HS-27A (cell line): ENCODE results near the gene RTCA.
"Not testable (repeated sequence)": the region's sequence is repeated elsewhere in the genome, so short reads cannot be mapped to it uniquely, and the experiment has no call there.

ENCODE experiments used
- DNase-seq: peaks from one replicate; pipeline ENCODE4 v3.0.0-alpha.2; 2012; ENCODE audit warnings: low read depth, missing footprints

RTCA gene

GRCh38 chr1:100308777-100309176 is 42.8 kb downstream of the RTCA start:
- no peak for DNase-seq

DNA sequence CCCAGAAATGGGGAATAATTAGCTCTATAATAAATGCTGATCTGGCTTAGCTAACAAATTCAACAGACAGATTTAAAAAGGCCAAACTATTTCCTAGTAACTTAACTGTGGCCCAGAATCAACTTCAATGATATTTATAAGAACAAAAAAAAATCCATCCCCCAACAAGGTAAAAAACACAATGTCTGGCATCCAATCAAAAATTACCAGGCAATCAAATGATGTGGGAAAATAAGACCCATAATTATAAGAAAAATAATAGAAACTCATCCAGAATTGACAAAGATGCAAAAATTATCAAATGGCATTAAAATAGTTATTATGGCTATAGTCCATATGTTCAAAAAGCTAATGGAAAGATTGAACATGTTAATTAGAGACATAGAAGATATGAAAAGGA is 43.8 kb downstream of the RTCA start:
- no peak for DNase-seq

DNA sequence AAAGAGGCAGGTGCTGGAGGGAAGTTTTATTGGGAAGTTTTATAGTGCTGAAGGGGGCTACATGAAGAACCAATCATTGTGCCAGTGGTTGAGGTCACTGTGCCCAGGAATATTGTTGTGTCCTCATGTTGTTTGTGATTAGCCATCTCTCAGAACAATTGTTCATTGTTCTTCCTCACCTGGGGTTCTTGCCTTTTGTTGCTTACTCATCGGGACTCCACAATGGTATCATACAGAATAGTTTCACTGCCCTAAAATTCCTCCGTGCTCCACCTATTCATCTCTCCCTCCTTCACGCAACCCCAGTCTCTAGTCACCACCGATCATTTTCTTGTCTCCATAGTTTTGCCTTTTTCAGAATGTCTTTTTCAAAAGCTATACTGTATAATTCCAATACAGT is 47.4 kb downstream of the RTCA start:
- no peak for DNase-seq

GRCh38 chr1:100316622-100317021 is 50.6 kb downstream of the RTCA start:
- no peak for DNase-seq

- no peak for DNase-seq
Measured at GRCh38 chr1:100320311-100321099, 54.5 kb downstream of the RTCA start.

GRCh38 chr1:100321100-100321493 is 55.1 kb downstream of the RTCA start:
- DNase-seq = no peak

DNA sequence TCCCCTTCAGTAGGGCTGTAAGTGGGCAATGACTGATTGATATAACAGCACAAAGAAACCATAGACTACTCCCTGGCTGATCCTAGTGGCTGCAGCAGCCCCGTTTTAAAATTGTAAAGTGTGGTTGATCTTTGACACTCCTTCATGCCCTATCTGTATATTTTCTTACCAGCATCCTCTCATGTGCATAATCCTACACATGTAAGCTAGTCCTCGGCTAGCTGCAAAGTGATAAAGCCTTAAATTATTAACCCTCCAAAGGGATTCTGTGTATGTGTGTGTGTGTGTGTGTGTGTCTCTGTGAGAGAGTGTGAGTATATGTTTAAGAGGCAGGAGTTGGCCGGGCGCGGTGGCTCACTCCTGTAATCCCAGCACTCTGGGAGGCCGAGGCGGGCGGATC is 55.5 kb downstream of the RTCA start:
- no peak for DNase-seq

DNA sequence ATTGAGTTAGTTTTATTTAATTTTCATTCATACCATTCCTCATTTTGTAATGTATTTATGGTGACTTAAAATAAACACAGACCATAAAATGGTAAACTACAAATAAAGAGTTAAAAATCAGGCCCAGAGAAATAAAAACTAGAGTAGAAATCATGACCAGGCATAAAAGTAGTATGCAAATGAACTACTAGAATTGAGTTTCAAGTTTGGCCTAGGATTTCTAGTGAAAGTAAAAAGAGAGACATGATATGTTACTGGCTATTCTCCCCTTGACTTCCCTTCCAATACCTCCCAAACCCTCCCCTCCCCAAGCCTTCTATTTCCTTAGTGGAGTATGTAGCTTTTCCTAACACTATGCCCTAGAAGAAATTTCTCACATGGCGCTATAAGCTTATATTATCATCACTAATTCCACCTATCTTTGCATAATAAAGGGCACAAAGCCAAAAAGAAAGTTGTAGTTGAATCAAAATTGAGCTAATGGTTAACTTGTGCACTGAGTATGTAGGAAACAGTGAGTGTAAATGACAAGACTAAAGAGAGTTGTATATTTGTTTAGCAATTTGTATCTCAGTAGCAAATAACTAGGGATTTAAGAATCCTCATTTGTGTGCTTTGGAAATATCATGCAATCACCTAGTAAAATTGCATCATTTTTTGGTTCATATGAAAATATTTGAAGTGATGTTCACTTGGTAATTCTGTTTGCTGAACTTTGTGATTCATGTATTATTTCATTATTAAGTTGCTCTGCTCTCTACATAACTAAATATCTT is 56.6 kb downstream of the RTCA start:
- DNase-seq = no peak

- no peak for DNase-seq
Measured at GRCh38 chr1:100323419-100324106, 57.5 kb downstream of the RTCA start.

DNA sequence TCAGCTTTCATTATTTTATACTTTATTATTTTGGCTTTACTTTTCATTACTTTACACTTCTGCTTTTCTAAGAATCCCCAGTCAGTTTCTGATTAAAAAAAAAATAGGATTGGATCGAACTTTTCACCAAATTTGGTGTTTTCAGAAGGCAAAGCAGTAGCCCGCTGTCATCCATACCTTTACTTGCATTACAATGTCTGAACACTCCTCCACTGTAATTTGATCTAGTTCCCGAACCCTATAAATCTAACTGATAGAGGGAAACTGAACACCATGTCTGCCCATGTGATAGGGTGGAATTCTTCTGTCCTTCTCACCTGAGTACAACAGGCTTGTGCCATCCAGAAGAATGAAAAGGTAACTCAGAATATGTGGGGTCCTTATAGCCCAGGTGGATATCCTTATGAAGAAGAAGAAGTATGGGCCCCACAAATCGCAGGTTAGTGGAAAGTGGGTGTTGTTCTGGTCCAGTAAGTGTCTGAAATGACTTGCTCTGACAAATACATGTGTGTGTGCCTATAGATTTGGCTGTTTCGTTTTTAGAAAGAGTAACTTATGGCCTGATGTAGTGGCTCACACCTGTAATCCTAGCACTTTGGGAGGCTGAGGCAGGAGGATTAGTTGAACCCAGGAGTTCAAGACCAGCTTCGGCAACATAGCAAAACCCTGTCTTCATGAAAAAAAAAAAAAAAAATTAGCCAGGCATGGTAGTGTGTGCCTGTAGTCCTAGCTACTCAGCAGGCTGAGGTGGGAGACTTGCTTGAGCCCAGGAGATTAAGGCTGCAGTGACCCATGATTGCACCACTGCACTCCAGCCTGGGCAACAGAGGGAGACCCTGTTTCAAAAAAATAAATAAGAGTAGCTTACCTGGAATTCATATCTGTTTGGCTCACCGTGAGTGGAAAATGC is 59.7 kb downstream of the RTCA start:
- DNase-seq = no peak

DNA sequence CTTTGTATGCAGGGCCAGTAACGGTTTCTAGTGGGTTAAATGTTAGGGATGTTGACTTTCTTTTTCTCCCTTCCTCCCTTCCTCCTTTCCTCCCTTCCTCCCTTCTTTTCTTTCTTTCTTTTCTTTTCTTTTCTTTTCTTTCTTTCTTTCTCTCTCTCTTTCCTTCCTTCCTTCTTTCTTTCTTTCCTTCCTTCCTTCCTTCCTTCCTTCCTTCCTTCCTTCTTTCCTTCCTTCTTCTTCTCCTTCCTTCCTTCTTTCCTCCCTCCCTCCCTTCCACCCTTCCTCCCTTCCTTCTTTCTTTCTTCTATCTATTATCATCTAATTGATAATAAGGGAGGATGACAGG is 60.3 kb downstream of the RTCA start:
- DNase-seq = not testable (repeated sequence)

GRCh38 chr1:100328133-100328532 is 62.1 kb downstream of the RTCA start:
- DNase-seq = no peak

GRCh38 chr1:100331146-100331545 is 65.1 kb downstream of the RTCA start:
- not testable (repeated sequence) for DNase-seq

GRCh38 chr1:100332331-100332730 is 66.3 kb downstream of the RTCA start:
- DNase-seq = no peak

GRCh38 chr1:100335436-100335835 is 69.4 kb downstream of the RTCA start:
- no peak for DNase-seq

GRCh38 chr1:100337878-100338277 is 71.9 kb downstream of the RTCA start:
- DNase-seq = not testable (repeated sequence)

DNA sequence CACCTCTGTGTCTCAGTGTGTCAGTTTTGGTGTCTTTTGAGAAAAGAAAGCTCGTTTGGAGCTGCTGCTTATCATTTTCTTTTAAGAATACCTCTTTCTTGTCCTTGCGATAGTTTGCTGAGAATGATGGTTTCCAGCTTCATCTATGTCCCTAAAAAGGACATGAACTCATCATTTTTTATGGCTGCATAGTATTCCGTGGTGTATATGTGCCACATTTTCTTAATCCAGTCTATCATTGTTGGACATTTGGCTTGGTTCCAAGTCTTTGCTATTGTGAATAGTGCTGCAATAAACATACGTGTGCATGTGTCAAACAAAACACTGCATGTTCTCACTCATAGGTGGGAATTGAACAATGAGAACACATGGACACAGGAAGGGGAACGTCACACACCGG is 73.7 kb downstream of the RTCA start:
- DNase-seq = not testable (repeated sequence)

DNA sequence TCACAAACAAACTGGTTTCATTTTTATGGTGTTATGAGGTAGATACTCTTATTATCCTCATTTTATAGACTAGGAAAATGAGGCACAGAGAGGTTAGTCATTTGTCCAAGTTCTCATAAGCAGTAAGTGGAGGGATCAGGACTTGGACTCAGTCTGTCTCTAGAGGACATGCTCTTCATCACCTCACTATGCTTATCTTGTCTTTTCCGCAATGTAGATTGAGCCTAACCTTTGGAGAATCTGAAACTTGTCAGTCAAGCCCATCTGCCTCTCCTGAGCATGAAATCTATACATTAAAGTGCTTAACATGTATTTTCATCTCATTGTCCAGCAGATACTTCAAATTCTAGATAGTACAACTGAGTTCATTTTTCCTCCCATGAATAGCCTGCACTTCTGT is 74.5 kb downstream of the RTCA start:
- no peak for DNase-seq

DNA sequence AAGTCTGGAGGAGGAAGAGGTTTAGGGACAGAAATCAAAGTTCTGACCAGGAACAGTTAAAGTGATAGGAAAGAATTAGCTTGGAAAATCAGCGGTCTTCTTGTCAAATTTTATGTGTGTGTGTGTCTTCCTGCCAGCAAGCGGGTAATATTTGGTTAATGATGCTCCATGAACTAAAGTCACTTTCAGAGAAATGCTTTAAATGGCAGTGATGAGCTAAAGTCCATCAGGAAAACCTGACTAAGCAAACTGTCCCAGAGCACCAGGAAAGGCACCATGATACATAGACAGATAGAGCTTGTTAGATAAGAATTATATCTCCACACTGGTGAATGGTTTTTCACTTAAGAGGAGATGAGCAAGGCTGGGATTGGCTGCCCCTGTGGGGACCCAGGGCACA is 76.3 kb downstream of the RTCA start:
- DNase-seq = no peak
